Ishikawa (cell line): ENCODE measurements around the gene FBXW12.
A peak's percentile ranks its signal among the peaks of the same experiment; 100 is the strongest.

Experiments used
- CEBPB ChIP-seq: IDR thresholded peaks from 2 replicates; pipeline ENCODE4 v1.6.1; 2012
- CREB1 ChIP-seq: IDR thresholded peaks from 2 replicates; pipeline ENCODE4 v1.6.1; 2012; ENCODE audit warnings: low read depth
- EGR1 ChIP-seq: IDR thresholded peaks from 2 replicates; pipeline ENCODE4 v1.6.1; 2012
- EP300 ChIP-seq: IDR thresholded peaks from 2 replicates; pipeline ENCODE4 v1.6.1; 2012; ENCODE audit warnings: borderline replicate concordance
- FOXM1 ChIP-seq: IDR thresholded peaks from 2 replicates; pipeline ENCODE4 v1.6.1; 2012; ENCODE audit warnings: low read depth, borderline replicate concordance
- NFIC ChIP-seq: IDR thresholded peaks from 2 replicates; pipeline ENCODE4 v1.6.1; 2012
- RAD21 ChIP-seq: IDR thresholded peaks from 2 replicates; pipeline ENCODE4 v1.6.1; 2012; ENCODE audit warnings: low read depth
- TAF1 ChIP-seq: IDR thresholded peaks from 2 replicates; pipeline ENCODE4 v1.6.1; 2012; ENCODE audit warnings: low read depth, mild to moderate bottlenecking
- TCF12 ChIP-seq: IDR thresholded peaks from 2 replicates; pipeline ENCODE4 v1.6.1; 2012; ENCODE audit warnings: low read depth
- TEAD4 ChIP-seq: IDR thresholded peaks from 2 replicates; pipeline ENCODE4 v1.6.1; 2012
- YY1 ChIP-seq: IDR thresholded peaks from 2 replicates; pipeline ENCODE4 v1.6.1; 2012; ENCODE audit warnings: low read depth
- ZBTB7A ChIP-seq: IDR thresholded peaks from 2 replicates; pipeline ENCODE4 v1.6.1; 2012; ENCODE audit warnings: low read depth
- TF ChIP-seq, protein P1 (sequence below): IDR thresholded peaks from 2 replicates; pipeline ENCODE4 v1.6.1; 2012
- TF ChIP-seq, protein P2 (sequence below): IDR thresholded peaks from 2 replicates; pipeline ENCODE4 v1.6.1; 2012; ENCODE audit warnings: low read depth, mild to moderate bottlenecking
- TF ChIP-seq, protein P3 (sequence below): IDR thresholded peaks from 2 replicates; pipeline ENCODE4 v1.6.1; 2012

FBXW12 gene

DNA sequence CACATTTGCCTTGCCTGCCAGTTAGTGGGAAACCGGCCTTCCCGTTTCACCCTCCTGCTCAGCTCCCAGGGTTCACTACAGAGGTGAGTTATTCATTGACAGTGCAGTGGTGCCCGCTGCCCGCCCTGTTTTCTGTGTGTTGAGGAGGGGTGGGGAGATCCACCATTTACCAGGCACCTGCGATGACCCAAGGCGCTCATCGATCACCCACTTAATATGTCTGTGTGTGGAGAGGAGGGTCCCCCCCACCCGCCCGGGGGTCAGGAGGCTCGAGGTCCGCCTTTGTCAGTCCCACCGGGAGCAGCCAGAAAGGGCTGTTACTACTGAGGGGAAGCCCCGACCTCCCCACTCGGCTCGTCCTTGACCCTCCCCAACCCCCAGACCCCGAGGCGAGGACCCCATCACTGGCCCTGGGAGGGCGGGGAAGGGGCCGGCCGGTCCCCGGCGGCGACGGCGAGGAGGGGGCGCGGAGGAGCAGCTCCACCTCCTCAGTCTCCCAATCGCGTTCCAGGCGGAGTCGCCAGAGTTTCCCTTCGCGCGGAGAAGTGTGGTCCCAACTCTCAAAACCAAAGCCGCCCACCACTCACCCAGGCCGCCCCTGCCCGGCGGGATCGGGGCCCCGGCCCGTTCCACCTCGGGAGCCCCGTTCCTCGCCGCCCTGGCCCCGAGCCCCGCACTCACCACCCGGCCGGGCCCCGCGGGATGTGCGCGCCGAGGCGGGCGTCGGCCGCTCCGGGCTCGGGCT lies 56.7 kb downstream of the FBXW12 start:
- peak; percentile 26; the same call in 1 of the 2 replicates for TF ChIP-seq TAF1
- TF ChIP-seq, protein P1, sequence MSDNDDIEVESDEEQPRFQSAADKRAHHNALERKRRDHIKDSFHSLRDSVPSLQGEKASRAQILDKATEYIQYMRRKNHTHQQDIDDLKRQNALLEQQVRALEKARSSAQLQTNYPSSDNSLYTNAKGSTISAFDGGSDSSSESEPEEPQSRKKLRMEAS, result 0 out of 2 replicates have a peak, but pooled peaks have one; percentile 6
- TF ChIP-seq, protein P2, sequence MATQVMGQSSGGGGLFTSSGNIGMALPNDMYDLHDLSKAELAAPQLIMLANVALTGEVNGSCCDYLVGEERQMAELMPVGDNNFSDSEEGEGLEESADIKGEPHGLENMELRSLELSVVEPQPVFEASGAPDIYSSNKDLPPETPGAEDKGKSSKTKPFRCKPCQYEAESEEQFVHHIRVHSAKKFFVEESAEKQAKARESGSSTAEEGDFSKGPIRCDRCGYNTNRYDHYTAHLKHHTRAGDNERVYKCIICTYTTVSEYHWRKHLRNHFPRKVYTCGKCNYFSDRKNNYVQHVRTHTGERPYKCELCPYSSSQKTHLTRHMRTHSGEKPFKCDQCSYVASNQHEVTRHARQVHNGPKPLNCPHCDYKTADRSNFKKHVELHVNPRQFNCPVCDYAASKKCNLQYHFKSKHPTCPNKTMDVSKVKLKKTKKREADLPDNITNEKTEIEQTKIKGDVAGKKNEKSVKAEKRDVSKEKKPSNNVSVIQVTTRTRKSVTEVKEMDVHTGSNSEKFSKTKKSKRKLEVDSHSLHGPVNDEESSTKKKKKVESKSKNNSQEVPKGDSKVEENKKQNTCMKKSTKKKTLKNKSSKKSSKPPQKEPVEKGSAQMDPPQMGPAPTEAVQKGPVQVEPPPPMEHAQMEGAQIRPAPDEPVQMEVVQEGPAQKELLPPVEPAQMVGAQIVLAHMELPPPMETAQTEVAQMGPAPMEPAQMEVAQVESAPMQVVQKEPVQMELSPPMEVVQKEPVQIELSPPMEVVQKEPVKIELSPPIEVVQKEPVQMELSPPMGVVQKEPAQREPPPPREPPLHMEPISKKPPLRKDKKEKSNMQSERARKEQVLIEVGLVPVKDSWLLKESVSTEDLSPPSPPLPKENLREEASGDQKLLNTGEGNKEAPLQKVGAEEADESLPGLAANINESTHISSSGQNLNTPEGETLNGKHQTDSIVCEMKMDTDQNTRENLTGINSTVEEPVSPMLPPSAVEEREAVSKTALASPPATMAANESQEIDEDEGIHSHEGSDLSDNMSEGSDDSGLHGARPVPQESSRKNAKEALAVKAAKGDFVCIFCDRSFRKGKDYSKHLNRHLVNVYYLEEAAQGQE, result no peak
- TF ChIP-seq ZBTB7A, result 0 out of 2 replicates have a peak, but pooled peaks have one; percentile 5

DNA sequence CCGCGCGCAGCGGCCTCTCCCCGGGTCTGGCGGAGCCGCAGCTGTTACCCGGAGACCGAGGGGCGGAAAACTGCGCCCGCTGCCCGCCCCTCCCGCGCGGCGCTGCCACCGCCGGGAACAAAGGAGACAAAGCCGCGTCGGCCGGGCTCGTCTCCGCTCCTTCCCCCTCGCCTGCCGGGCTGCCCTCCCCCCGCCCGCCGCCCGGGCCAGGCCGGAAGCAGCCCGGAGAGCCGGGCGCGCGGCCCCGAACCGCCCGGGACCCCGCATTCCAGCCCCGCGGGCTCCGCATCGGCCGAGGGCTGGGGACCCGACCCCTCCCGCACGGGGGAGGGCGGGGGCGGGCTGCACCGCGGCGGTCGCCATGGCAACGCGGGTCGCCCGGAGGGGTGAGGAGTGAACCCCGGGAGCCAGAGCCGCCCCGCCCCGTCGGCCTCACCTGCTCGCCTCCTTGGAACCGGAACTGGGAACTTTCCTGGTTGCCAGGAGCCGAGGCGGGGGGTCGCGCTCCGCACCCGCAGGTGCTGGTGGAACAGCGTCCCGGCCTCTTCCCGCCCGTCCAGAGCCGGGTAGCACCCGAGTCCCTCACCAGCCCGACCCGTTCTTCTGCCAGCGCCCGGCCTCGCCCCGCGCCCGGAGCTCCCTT lies 57.4 kb downstream of the FBXW12 start:
- TF ChIP-seq RAD21 (no peak), YY1 (no peak), FOXM1 (no peak), TAF1 (no peak; the same call in 1 of the 2 replicates), CEBPB (no peak), TEAD4 (peak; percentile 4; the same call in 1 of the 2 replicates), NFIC (peak; percentile 15; the same call in 1 of the 2 replicates), CREB1 (no peak), EP300 (no peak), TCF12 (no peak), EGR1 (peak; percentile 62), ZBTB7A (peak; percentile 80; the same call in 1 of the 2 replicates)
- TF ChIP-seq, protein P2, result no peak
- TF ChIP-seq, protein P1, result no peak; the same call in 1 of the 2 replicates
- TF ChIP-seq, protein P3, sequence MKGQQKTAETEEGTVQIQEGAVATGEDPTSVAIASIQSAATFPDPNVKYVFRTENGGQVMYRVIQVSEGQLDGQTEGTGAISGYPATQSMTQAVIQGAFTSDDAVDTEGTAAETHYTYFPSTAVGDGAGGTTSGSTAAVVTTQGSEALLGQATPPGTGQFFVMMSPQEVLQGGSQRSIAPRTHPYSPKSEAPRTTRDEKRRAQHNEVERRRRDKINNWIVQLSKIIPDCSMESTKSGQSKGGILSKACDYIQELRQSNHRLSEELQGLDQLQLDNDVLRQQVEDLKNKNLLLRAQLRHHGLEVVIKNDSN, result 0 out of 2 replicates have a peak, but pooled peaks have one; percentile 13

DNA sequence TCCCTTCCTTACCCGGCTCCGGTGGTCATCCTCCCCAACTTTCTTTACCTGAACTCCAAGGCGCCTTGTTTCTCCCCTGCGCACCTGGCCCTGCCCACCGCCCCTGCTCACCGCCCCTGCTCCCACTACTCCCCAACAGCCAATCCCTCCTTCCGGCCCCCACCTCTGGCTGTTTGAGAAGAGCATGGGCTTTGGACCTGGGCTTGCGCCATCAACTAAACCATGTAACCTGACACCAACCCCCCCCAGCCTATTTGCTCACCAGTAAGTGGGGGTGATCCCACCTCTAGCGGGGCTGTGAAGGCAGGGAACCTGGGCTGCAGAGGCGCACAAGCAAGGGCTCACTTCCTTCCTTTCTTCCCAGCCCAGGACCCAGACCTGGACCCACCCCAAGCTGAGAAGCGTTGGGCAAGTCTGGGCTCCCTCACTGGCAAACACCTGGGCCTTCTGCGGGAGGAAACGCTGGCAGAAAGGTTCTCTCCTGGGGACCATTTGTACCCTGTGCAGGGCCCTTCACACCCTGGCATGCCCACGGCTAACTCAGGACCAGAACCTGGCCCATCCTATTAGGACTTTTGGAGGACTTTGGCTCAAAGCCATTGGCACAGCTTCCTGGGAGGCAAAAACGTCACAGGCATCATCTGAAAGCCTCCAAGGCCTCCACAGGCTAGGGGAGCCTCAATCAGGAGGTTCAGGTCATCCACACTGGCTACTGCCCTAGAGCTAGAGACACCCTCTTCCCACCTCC lies 58.1 kb downstream of the FBXW12 start, which contains the start of gene PLXNB1:
Gene PLXNB1, minus strand, starts transcription at position 127 of the 748 bp plus-strand sequence. CDS start 5,475 bp downstream, outside the sequence.
- peak; percentile 86; the same call in 1 of the 2 replicates for TF ChIP-seq ZBTB7A
- no peak; the same call in 1 of the 2 replicates for TF ChIP-seq RAD21
- TF ChIP-seq TEAD4, result 0 out of 2 replicates have a peak, but pooled peaks have one; percentile 8
- peak; percentile 6; the same call in 1 of the 2 replicates for TF ChIP-seq NFIC
- peak; percentile 54; the same call in 1 of the 2 replicates for TF ChIP-seq TCF12
- peak; percentile 56; the same call in 1 of the 2 replicates for TF ChIP-seq TAF1
- peak; percentile 53; the same call in 1 of the 2 replicates for TF ChIP-seq EP300
- TF ChIP-seq, protein P3, result no peak
- peak; percentile 95 for TF ChIP-seq CEBPB
- no peak for TF ChIP-seq EGR1
- TF ChIP-seq, protein P1, result peak; percentile 55; the same call in 1 of the 2 replicates

DNA sequence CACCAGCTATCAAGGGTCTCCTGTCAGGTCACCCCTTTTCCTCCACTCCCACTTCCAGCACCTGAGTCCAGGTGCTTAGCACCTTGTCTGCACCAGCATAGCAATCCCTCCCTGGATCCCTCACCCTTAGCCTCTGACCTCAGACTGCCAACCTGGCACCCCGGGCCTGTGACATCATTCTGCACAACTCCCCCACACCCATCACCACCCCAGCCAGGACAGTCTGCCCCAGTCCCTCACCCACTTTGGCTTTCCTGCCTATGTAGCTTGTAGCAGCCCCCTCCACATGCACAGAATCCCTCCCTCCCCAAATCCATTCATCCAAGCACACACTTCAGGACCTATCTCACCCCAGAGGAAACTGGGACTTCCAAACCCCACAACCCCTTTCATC lies 58.7 kb downstream of the FBXW12 start:
- TF ChIP-seq YY1 (no peak), NFIC (no peak), CREB1 (no peak), TCF12 (no peak), CEBPB (no peak), EGR1 (no peak), ZBTB7A (no peak), RAD21 (no peak), TEAD4 (no peak), EP300 (no peak), FOXM1 (no peak)
- TF ChIP-seq, protein P2, result no peak
